Measurements from ENCODE around the gene CBL. TPM values are rescaled to one million over a fixed set of nuclear protein-coding genes. Genes with fewer than 3 reads are reported as not detected.

The CBL gene
- polyA plus RNA-seq, 2 of the 4 experiments (the other 2 are of a cell fraction), result 6.0 to 14.1 TPM

DNA sequence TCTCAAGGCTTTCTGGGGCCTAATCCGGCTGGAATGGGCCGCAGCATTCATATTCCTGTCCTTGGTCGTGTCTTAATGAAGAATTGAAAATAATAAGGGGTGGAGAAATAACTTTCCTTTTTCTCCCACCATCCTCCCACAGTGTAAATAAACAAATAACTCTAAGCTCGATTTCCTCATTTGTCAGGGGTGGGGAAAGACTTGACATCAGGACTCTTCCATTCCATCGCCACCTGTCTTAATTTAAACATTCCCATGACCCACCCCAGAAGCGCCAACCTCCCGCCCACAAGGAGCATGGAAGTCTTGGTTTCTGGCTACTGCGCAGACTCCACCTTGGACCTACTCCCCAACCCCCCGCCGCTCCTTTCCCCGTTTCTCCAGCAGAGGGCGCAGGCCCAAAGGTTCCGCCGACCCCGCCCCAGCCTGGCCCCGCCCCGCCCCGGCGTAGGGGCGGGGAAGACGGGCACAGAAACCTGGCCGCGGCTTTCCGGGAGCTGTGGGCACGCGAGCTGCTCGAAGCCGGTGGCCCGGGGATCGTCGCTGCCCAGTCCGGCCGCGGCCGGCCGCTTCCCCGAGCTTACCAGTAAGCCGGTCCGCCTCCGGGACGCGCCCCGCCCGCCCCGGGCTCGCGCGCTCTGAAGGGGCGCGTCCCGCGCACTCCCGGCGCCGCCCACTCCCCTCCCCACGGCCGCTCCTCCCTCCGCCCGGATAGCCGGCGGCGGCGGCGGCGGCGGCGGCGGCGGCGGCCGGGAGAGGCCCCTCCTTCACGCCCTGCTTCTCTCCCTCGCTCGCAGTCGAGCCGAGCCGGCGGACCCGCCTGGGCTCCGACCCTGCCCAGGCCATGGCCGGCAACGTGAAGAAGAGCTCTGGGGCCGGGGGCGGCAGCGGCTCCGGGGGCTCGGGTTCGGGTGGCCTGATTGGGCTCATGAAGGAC lies at the start of gene CBL (continued):
- no peak for TF ChIP-seq RNF2 (IDR thresholded peaks at IDR 0.05; ENCODE audit: borderline replicate concordance, low read depth)
- peak; percentile 73 for TF ChIP-seq CTCF (IDR thresholded peaks at IDR 0.05)
- TF ChIP-seq, protein P1, sequence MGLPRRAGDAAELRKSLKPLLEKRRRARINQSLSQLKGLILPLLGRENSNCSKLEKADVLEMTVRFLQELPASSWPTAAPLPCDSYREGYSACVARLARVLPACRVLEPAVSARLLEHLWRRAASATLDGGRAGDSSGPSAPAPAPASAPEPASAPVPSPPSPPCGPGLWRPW (IDR thresholded peaks at IDR 0.05), result no peak
- no peak for TF ChIP-seq GATA3 (IDR thresholded peaks at IDR 0.05; ENCODE audit: borderline replicate concordance)
- no peak for TF ChIP-seq RARB (CRISPR knock-in tag; IDR thresholded peaks at IDR 0.05)
- no peak for TF ChIP-seq RCOR1 (IDR thresholded peaks at IDR 0.05; ENCODE audit: low read depth, low read length)
- no peak for TF ChIP-seq USF2 (IDR thresholded peaks at IDR 0.05)

- no peak for TF ChIP-seq FOSL2 (IDR thresholded peaks at IDR 0.05)
- TF ChIP-seq FOSL2 (CRISPR knock-in tag; IDR thresholded peaks at IDR 0.05), result no peak
- no peak for TF ChIP-seq KDM1A (IDR thresholded peaks at IDR 0.05; ENCODE audit: low read depth)
- TF ChIP-seq TFCP2L1 (CRISPR knock-in tag; IDR thresholded peaks at IDR 0.05), result no peak
- TF ChIP-seq CHD4 (IDR thresholded peaks at IDR 0.05; ENCODE audit: borderline replicate concordance), result no peak
- TF ChIP-seq MAZ (IDR thresholded peaks at IDR 0.05; ENCODE audit: borderline replicate concordance, low read depth, low read length), result no peak
- no peak for TF ChIP-seq HOXA7 (CRISPR knock-in tag; IDR thresholded peaks at IDR 0.05)
- no peak for TF ChIP-seq SMC3 (IDR thresholded peaks at IDR 0.05)
- TF ChIP-seq, protein P2, sequence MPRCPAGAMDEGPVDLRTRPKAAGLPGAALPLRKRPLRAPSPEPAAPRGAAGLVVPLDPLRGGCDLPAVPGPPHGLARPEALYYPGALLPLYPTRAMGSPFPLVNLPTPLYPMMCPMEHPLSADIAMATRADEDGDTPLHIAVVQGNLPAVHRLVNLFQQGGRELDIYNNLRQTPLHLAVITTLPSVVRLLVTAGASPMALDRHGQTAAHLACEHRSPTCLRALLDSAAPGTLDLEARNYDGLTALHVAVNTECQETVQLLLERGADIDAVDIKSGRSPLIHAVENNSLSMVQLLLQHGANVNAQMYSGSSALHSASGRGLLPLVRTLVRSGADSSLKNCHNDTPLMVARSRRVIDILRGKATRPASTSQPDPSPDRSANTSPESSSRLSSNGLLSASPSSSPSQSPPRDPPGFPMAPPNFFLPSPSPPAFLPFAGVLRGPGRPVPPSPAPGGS (IDR thresholded peaks at IDR 0.05), result no peak
- TF ChIP-seq EP300 (IDR thresholded peaks at IDR 0.05), result no peak
- TF ChIP-seq CBX2 (IDR thresholded peaks at IDR 0.05; ENCODE audit: borderline replicate concordance, low read depth), result no peak
- TF ChIP-seq ESRRA (IDR thresholded peaks at IDR 0.05; ENCODE audit: borderline replicate concordance, low read length), result no peak
- WGBS (ENCODE audit: missing lambda C conversion rate), result 85% methylated on average over 7 of the region's 10 CpGs
- ChIA-PET POLR2A (no interaction called here), CTCF (interaction anchor here (0.9 to 3.6 kb wide), 7 partner anchors 8 to 70 kb away, joined by 3 to 13 read pairs (median 5); partner anchors contain the start of gene ABCG4)
- no peak overlapping the region for H3K4me2 ChIP-seq
- H3K27ac ChIP-seq, result no peak overlapping the region
- DNase-seq (ENCODE audit: low read depth in 1 of 2, low spot score in 1 of 2), result no peak
- H3K9me3 ChIP-seq, result no peaks in the 10 kb centered on the region
- FAIRE-seq, result no peak
- 0 out of 3 replicates have a peak, but pooled peaks cover 2% of the 10 kb centered on the region for H3K4me1 ChIP-seq
- no peak overlapping the region for H3K4me3 ChIP-seq
- no peak for ATAC-seq
Observed at GRCh38 chr11:119156496-119156895, 49.6 kb upstream of the CBL start.

- H3K4me2 ChIP-seq, result no peak overlapping the region
- H3K9me3 ChIP-seq, result no peaks in the 10 kb centered on the region
- 40% methylated on average over 3 of the region's 3 CpGs for WGBS (ENCODE audit: missing lambda C conversion rate)
- POLR2A ChIA-PET, result no interaction called here
- no peak overlapping the region for H3K4me3 ChIP-seq
- FAIRE-seq (no peak), ATAC-seq (no peak), DNase-seq (ENCODE audit: low read depth in 1 of 2, low spot score in 1 of 2) (no peak)
- no peak overlapping the region for H3K27ac ChIP-seq
- CTCF ChIA-PET, result interaction anchor here (0.9 to 3.6 kb wide), 6 partner anchors 9 to 40 kb away, joined by 3 to 13 read pairs (median 5); partner anchors contain the start of gene ABCG4
- no peak for TF ChIP-seq RCOR1 (IDR thresholded peaks at IDR 0.05; ENCODE audit: low read depth, low read length)
- no peak for TF ChIP-seq CHD4 (IDR thresholded peaks at IDR 0.05; ENCODE audit: borderline replicate concordance)
- no peak for TF ChIP-seq MYC (IDR thresholded peaks at IDR 0.05; ENCODE audit: borderline replicate concordance, low read length)
- TF ChIP-seq HOXB5 (CRISPR knock-in tag; IDR thresholded peaks at IDR 0.05), result no peak
- TF ChIP-seq ESRRA (IDR thresholded peaks at IDR 0.05; ENCODE audit: borderline replicate concordance, low read length), result no peak
- TF ChIP-seq CBX2 (IDR thresholded peaks at IDR 0.05; ENCODE audit: borderline replicate concordance, low read depth), result no peak
- no peak for TF ChIP-seq ZC3H11A (IDR thresholded peaks at IDR 0.05)
- no peak for TF ChIP-seq NFE2L2 (conservative IDR thresholded peaks at IDR 0.05; ENCODE audit: low read length)
- no peak for TF ChIP-seq SMC3 (IDR thresholded peaks at IDR 0.05)
- TF ChIP-seq HOXB13 (CRISPR knock-in tag; IDR thresholded peaks at IDR 0.05; ENCODE audit: low read depth), result no peak
- TF ChIP-seq MAZ (IDR thresholded peaks at IDR 0.05; ENCODE audit: borderline replicate concordance, low read depth, low read length), result no peak
- TF ChIP-seq, protein P3, sequence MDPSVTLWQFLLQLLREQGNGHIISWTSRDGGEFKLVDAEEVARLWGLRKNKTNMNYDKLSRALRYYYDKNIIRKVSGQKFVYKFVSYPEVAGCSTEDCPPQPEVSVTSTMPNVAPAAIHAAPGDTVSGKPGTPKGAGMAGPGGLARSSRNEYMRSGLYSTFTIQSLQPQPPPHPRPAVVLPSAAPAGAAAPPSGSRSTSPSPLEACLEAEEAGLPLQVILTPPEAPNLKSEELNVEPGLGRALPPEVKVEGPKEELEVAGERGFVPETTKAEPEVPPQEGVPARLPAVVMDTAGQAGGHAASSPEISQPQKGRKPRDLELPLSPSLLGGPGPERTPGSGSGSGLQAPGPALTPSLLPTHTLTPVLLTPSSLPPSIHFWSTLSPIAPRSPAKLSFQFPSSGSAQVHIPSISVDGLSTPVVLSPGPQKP (IDR thresholded peaks at IDR 0.05; ENCODE audit: low read depth, low read length), result no peak
- no peak for TF ChIP-seq HOXA7 (CRISPR knock-in tag; IDR thresholded peaks at IDR 0.05)
- TF ChIP-seq POLR2A (IDR thresholded peaks at IDR 0.05; ENCODE audit: low read length), result no peak
- TF ChIP-seq CTCF (IDR thresholded peaks at IDR 0.05), result no peak
- H3K4me1 ChIP-seq, result 0 out of 3 replicates have a peak, but pooled peaks cover 2% of the 10 kb centered on the region
Observed at GRCh38 chr11:119157063-119157462, 49.1 kb upstream of the CBL start.

All from A549 (cell line).